Lower leg skin (tissue), 4 donors: Measurements from ENCODE around the gene UST. TPM values are rescaled to one million over a fixed set of nuclear protein-coding genes. Genes with fewer than 3 reads are reported as not detected.

ENCODE experiments used
- DNase-seq, 2 donors: peaks; one replicate each; pipeline ENCODE4 v3.0.0-alpha.2; 2019; ENCODE audit warnings: low spot score in 2 of 2
- H3K4me3 ChIP-seq: fragments of 200-600 bp; sonication (generic); 2 replicates; pipeline ENCODE4 v1.5.1; 2017; ENCODE audit warnings: mild to moderate bottlenecking, low read depth; ENCODE audit not compliant: poor library complexity, severe bottlenecking
- CTCF ChIP-seq, 3 donors: fragments of 450-650 bp; IDR thresholded peaks; one replicate each; pipeline ENCODE4 v1.5.1; 2016; ENCODE audit warnings: antibody characterized with exemption in 3 of 3, mild to moderate bottlenecking in 3 of 3, moderate library complexity in 2 of 3
- POLR2A ChIP-seq, 2 donors: fragments of 450-650 bp; IDR thresholded peaks; one replicate each; pipeline ENCODE4 v1.6.1; 2016 to 2017; ENCODE audit warnings: antibody characterized with exemption in 2 of 2, mild to moderate bottlenecking in 1 of 2, moderate library complexity in 1 of 2
- WGBS, 2 donors: methylation state at CpG; one replicate each; pipeline ENCODE4 v1.1.5; 2018; 5-methylcytosine and 5-hydroxymethylcytosine counted together
- intact Hi-C: fragments of 100-400 bp; cut with DNase I; formaldehyde crosslinking; loops from one replicate; pipeline ENCODE4 v1.15.0; 2023; ENCODE audit warnings: low total_unique reads
- total RNA-seq, 4 donors: library from RNA; depleted of rRNA; stranded (reverse); fragments of >200 nt; gene quantifications; one replicate each; pipeline ENCODE4 v1.1.0, GENCODE V29; 2016

UST gene
- total RNA-seq, 4 donors from 2014 or later, result 12.2 to 21.7 (median 17.7) TPM

GRCh38 chr6:148723484-148723883, 23.3 kb upstream of the UST start:
- TF ChIP-seq CTCF (IDR thresholded peaks at IDR 0.05), result no peak
- TF ChIP-seq POLR2A (IDR thresholded peaks at IDR 0.05), result no peak
- WGBS, 2 donors, result 90 to 91% methylated on average over 1 of the region's 1 CpG
- intact Hi-C loops, result no loop called here
- no peak overlapping the region for H3K4me3 ChIP-seq
- DNase-seq, result no peak

- TF ChIP-seq CTCF (IDR thresholded peaks at IDR 0.05) (no peak), POLR2A (IDR thresholded peaks at IDR 0.05) (no peak)
- no peak for DNase-seq
- no peak overlapping the region for H3K4me3 ChIP-seq
- intact Hi-C loops, result no loop called here
Measured at GRCh38 chr6:148724428-148724827, 22.4 kb upstream of the UST start.

- intact Hi-C loops, result no loop called here
- no peak overlapping the region for H3K4me3 ChIP-seq
- no peak for TF ChIP-seq POLR2A (IDR thresholded peaks at IDR 0.05)
- no peak for TF ChIP-seq CTCF (IDR thresholded peaks at IDR 0.05)
- no peak for DNase-seq
- 92 to 95% methylated on average over 1 of the region's 1 CpG for WGBS, 2 donors
Measured at GRCh38 chr6:148727104-148727503, 19.7 kb upstream of the UST start.

- DNase-seq, result no peak
- TF ChIP-seq POLR2A (IDR thresholded peaks at IDR 0.05) (no peak), CTCF (IDR thresholded peaks at IDR 0.05) (no peak)
- intact Hi-C loops, result no loop called here
- no peak overlapping the region for H3K4me3 ChIP-seq
- 77 to 88% methylated on average over 2 of the region's 2 CpGs for WGBS, 2 donors
Measured at GRCh38 chr6:148735989-148736388, 10.8 kb upstream of the UST start.

GRCh38 chr6:148736774-148737412, 9.9 kb upstream of the UST start:
- no peak overlapping the region for H3K4me3 ChIP-seq
- 77 to 88% methylated on average over 5 of the region's 5 CpGs for WGBS, 2 donors
- intact Hi-C loops, result no loop called here
- DNase-seq, result no peak
- no peak for TF ChIP-seq CTCF (IDR thresholded peaks at IDR 0.05)
- TF ChIP-seq POLR2A (IDR thresholded peaks at IDR 0.05), result no peak

- WGBS, 2 donors, result 95 to 97% methylated on average over 4 of the region's 4 CpGs
- intact Hi-C loops, result no loop called here
- no peak for DNase-seq
Measured at GRCh38 chr6:148737806-148738205, 9.0 kb upstream of the UST start.

More at GRCh38 chr6:148737806-148738205, 9.0 kb upstream of the UST start:
- no peak for TF ChIP-seq CTCF (IDR thresholded peaks at IDR 0.05)
- no peak for TF ChIP-seq POLR2A (IDR thresholded peaks at IDR 0.05)
- H3K4me3 ChIP-seq, result no peak overlapping the region
